Ishikawa (cell line): ENCODE results near the gene NAT10.

ENCODE experiments used
- CEBPB ChIP-seq: IDR thresholded peaks from 2 replicates; pipeline ENCODE4 v1.6.1; 2012
- CREB1 ChIP-seq: IDR thresholded peaks from 2 replicates; pipeline ENCODE4 v1.6.1; 2012; ENCODE audit warnings: low read depth
- EGR1 ChIP-seq: IDR thresholded peaks from 2 replicates; pipeline ENCODE4 v1.6.1; 2012
- EP300 ChIP-seq: IDR thresholded peaks from 2 replicates; pipeline ENCODE4 v1.6.1; 2012; ENCODE audit warnings: borderline replicate concordance
- FOXM1 ChIP-seq: IDR thresholded peaks from 2 replicates; pipeline ENCODE4 v1.6.1; 2012; ENCODE audit warnings: low read depth, borderline replicate concordance
- MAX ChIP-seq: IDR thresholded peaks from 2 replicates; pipeline ENCODE4 v1.6.1; 2012
- NFIC ChIP-seq: IDR thresholded peaks from 2 replicates; pipeline ENCODE4 v1.6.1; 2012
- RAD21 ChIP-seq: IDR thresholded peaks from 2 replicates; pipeline ENCODE4 v1.6.1; 2012; ENCODE audit warnings: low read depth
- REST ChIP-seq: IDR thresholded peaks from 2 replicates; pipeline ENCODE4 v1.6.1; 2012; ENCODE audit warnings: low read depth, mild to moderate bottlenecking
- TAF1 ChIP-seq: IDR thresholded peaks from 2 replicates; pipeline ENCODE4 v1.6.1; 2012; ENCODE audit warnings: low read depth, mild to moderate bottlenecking
- TCF12 ChIP-seq: IDR thresholded peaks from 2 replicates; pipeline ENCODE4 v1.6.1; 2012; ENCODE audit warnings: low read depth
- TEAD4 ChIP-seq: IDR thresholded peaks from 2 replicates; pipeline ENCODE4 v1.6.1; 2012
- USF1 ChIP-seq: IDR thresholded peaks from 2 replicates; pipeline ENCODE4 v1.6.1; 2012
- YY1 ChIP-seq: IDR thresholded peaks from 2 replicates; pipeline ENCODE4 v1.6.1; 2012; ENCODE audit warnings: low read depth
- ZBTB7A ChIP-seq: IDR thresholded peaks from 2 replicates; pipeline ENCODE4 v1.6.1; 2012; ENCODE audit warnings: low read depth

The NAT10 gene

GRCh38 chr11:34124885-34125668 is 19.6 kb downstream of the NAT10 start:
- TF ChIP-seq CEBPB (no peak), REST (no peak), USF1 (no peak), MAX (no peak), EGR1 (no peak), FOXM1 (no peak), TEAD4 (no peak), TCF12 (no peak), CREB1 (no peak), ZBTB7A (no peak), TAF1 (no peak), EP300 (no peak), RAD21 (no peak), NFIC (no peak), YY1 (no peak)

GRCh38 chr11:34126959-34127848 is 21.8 kb downstream of the NAT10 start:
- TF ChIP-seq TEAD4 (no peak), TCF12 (no peak)

- TF ChIP-seq NFIC (no peak), REST (no peak), TCF12 (no peak), EP300 (no peak), ZBTB7A (no peak)
These were observed 23.4 kb downstream of the NAT10 start for GRCh38 chr11:34128824-34129223.

- TF ChIP-seq REST (no peak), TAF1 (no peak), CREB1 (no peak), EP300 (no peak), USF1 (no peak), CEBPB (no peak), MAX (no peak), NFIC (no peak)
These were observed 27.0 kb downstream of the NAT10 start for GRCh38 chr11:34132261-34132965.
